Neutrophil (primary cell): ENCODE results near the gene TTLL7.

ENCODE experiments used
- H3K27ac ChIP-seq: fragments of 200-600 bp; sonication (generic); 2 replicates; pipeline ENCODE4 v1.5.1; 2016; ENCODE audit warnings: mild to moderate bottlenecking, moderate library complexity
- H3K27me3 ChIP-seq: fragments of 200-600 bp; sonication (generic); 2 replicates; pipeline ENCODE4 v1.6.0; 2016; ENCODE audit warnings: mild to moderate bottlenecking
- H3K36me3 ChIP-seq: fragments of 200-600 bp; sonication (generic); 2 replicates; pipeline ENCODE4 v1.5.1; 2017
- H3K4me1 ChIP-seq, 2 experiments: fragments of 200-600 bp in 1 of 2; sonication (generic) in 1 of 2; 1 replicate in 1 of 2; 2 replicates in 1 of 2; pipeline versions ENCODE4 v1.5.1 to v1.6.1; 2013 to 2016; ENCODE audit warnings: low read depth in 1 of 2, low read length in 1 of 2, mild to moderate bottlenecking in 1 of 2, moderate library complexity in 1 of 2; ENCODE audit not compliant: control insufficient read depth in 1 of 2, insufficient read depth in 1 of 2
- H3K4me3 ChIP-seq, 2 experiments: fragments of 200-600 bp in 1 of 2; sonication (generic) in 1 of 2; 1 replicate in 1 of 2; 2 replicates in 1 of 2; pipeline ENCODE4 v1.5.1; 2013 to 2016; ENCODE audit warnings: low read depth in 1 of 2, low read length in 1 of 2, mild to moderate bottlenecking in 1 of 2, moderate library complexity in 1 of 2
- H3K9me3 ChIP-seq: fragments of 200-600 bp; sonication (generic); 2 replicates; pipeline ENCODE4 v1.5.1; 2016
- CTCF ChIP-seq: fragments of 200-600 bp; sonication (generic); IDR thresholded peaks from 2 replicates; pipeline ENCODE4 v1.5.1; 2016; ENCODE audit warnings: antibody characterized with exemption

Gene TTLL7

GRCh38 chr1:83950106-83950661, 48.7 kb downstream of the TTLL7 start:
- Histone ChIP-seq H3K27me3 (no peaks in the 10 kb centered on the region), H3K4me3 (no peak overlapping the region), H3K9me3 (no peaks in the 10 kb centered on the region), H3K36me3 (no peaks in the 10 kb centered on the region), H3K27ac (no peak overlapping the region), H3K4me1 (no peaks in the 10 kb centered on the region)
- TF ChIP-seq CTCF, result no peak

- Histone ChIP-seq H3K36me3 (no peaks in the 10 kb centered on the region), H3K27me3 (no peaks in the 10 kb centered on the region), H3K27ac (no peak overlapping the region), H3K4me1 (no peaks in the 10 kb centered on the region), H3K4me3 (no peak overlapping the region), H3K9me3 (no peaks in the 10 kb centered on the region)
- no peak for TF ChIP-seq CTCF
These were observed 56.0 kb downstream of the TTLL7 start for GRCh38 chr1:83942914-83943313.

GRCh38 chr1:83934550-83934949, 64.4 kb downstream of the TTLL7 start:
- Histone ChIP-seq H3K27me3 (no peaks in the 10 kb centered on the region), H3K4me3 (no peak overlapping the region), H3K27ac (no peak overlapping the region), H3K36me3 (no peaks in the 10 kb centered on the region), H3K9me3 (no peaks in the 10 kb centered on the region), H3K4me1 (no peaks in the 10 kb centered on the region)
- no peak for TF ChIP-seq CTCF

GRCh38 chr1:83932693-83933092, 66.2 kb downstream of the TTLL7 start:
- no peak overlapping the region for H3K4me3 ChIP-seq
- H3K4me1 ChIP-seq, result no peaks in the 10 kb centered on the region
- no peaks in the 10 kb centered on the region for H3K9me3 ChIP-seq

GRCh38 chr1:83932281-83932680, 66.7 kb downstream of the TTLL7 start:
- Histone ChIP-seq H3K27ac (no peak overlapping the region), H3K36me3 (no peaks in the 10 kb centered on the region), H3K4me3 (no peak overlapping the region), H3K4me1 (no peaks in the 10 kb centered on the region), H3K9me3 (no peaks in the 10 kb centered on the region), H3K27me3 (no peaks in the 10 kb centered on the region)
- TF ChIP-seq CTCF, result no peak

More at GRCh38 chr1:83932693-83933092, 66.2 kb downstream of the TTLL7 start:
- Histone ChIP-seq H3K27me3 (no peaks in the 10 kb centered on the region), H3K27ac (no peak overlapping the region), H3K36me3 (no peaks in the 10 kb centered on the region)
- TF ChIP-seq CTCF, result no peak
